ENCODE results near the gene CLEC20A. TPM values are rescaled to one million over a fixed set of nuclear protein-coding genes. Genes with fewer than 3 reads are reported as not detected.

CLEC20A gene
- polyA plus RNA-seq, 4 donors = 0.26 to 0.56 (median 0.33) TPM

DNA sequence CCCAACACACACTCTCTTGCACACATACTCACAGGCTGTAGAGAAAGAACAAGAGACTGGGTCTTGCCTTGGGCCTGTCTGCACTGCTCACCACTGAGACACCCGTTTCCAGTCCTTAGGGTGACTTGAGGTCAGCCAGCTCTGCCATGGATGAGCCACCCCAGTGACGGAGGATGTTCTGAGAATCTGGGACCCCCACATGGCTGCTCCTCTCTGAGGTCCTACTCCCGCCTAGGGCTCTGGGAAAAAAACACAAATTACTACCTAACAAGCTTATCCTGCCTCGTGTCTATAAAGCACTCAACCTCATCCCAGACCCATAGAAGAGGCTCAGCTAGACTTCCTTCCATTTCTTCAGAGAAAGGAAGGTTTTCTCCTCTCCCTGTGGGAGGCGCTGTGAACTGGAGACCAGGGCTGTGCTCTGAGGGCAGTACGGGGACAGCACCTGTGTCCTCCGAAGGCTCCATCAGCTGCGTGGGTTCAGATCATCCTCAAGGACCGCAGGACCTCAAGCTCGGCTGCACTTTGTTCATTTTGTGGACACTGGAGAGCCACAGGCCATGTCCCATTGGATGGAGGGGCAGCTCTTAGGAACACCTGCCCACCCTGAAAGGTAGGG is 4.3 kb upstream of the CLEC20A start:
- no peak for DNase-seq (ENCODE audit: low read depth in 4 of 4, low spot score in 3 of 4)

DNA sequence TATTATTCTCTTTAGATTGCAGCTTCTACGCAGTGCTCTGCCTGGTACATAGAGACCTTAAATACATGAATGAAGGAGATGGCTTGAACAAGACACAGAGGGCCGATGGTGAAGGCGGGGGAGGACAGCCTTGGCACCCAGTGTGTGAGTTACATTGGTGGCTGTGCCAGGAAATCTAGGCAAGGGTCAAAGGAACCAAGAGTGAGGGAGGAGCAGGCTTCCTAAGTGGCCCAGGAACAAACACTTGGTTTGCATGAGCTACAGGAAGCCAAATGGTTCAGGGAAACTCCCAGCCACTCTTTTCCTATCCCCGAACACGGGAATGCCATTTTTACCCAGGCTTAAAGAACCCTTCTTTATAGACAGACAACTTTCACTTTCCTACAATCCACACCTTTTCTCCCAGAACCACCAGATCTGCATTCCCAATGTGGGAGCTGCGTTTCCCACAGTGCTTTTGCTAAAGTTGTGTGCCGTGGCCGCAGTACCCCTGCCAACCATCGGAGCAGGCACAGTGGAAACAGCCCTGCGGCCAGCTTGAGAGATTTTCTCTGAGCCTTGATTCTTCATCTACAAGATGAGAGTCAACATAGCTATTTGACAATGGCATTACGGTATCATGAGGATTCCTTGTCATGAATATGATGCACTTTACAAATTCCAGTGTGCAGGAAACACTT is 3.5 kb upstream of the CLEC20A start:
- DNase-seq (ENCODE audit: low read depth in 4 of 4, low spot score in 3 of 4) = no peak

DNA sequence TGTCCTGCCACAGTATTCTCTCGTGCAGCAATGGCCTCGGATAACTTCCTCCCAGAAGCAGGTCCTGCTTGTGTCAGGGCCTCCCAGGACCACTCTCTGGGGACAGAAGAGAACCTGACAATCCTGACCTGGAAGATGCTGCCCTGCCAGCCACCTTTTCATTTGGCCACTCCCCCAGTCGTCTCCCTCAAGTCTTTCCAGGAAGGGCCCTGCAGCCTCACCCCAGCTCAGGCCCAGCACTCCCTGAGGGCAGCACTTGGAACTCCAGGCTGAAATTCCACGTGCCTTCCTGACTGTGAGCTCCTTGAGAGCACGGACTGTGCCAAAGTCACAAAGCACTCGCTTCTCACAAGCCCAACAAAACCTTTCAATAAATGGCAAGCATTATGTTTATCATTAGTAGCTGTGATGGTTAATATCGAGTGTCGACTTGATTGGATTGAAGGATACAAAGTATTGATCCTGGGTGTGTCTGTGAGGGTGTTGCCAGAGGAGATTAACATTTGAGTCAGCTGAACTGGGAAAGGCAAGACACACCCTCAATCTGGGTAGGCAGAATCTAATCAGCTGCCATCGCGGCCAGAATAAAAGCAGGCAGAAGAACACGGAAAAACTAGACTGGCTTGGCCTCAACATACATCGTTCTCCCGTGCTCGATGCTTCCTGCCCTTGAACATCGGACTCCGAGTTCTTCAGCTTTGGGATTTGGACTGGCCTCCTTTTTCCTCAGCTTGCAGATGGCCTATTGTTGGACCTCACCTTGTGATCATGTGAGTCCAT is 2.3 kb upstream of the CLEC20A start:
- no peak for DNase-seq (ENCODE audit: low read depth in 4 of 4, low spot score in 3 of 4)

DNA sequence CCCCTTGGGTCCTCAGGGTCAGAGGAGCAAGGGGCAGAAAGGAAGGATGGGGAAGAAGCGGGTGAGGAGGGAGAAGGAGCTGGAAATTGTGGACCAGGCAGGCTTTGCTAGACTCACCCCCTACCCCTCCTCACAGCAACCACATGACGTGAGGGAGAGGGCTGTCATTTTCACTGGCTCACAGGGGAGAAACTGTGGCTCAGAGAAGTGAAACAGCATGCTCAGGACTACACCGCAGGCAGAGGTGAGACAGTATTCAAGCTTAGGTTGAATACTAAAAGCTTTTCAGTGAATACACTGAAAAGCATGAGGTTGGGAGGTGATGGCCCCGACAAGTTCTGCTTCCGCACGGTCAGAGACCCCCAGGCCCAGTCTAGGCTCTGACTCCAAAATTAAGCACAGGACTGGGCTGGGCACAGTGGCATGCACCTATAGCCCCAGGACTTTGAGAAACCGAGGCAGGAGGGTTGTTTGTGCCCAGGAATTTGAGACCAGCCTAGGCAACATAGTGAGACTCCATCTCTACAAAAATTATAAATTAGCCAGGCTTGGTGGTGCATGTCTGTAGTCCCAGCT is 1.2 kb upstream of the CLEC20A start:
- DNase-seq (ENCODE audit: low read depth in 4 of 4, low spot score in 3 of 4) = no peak

DNA sequence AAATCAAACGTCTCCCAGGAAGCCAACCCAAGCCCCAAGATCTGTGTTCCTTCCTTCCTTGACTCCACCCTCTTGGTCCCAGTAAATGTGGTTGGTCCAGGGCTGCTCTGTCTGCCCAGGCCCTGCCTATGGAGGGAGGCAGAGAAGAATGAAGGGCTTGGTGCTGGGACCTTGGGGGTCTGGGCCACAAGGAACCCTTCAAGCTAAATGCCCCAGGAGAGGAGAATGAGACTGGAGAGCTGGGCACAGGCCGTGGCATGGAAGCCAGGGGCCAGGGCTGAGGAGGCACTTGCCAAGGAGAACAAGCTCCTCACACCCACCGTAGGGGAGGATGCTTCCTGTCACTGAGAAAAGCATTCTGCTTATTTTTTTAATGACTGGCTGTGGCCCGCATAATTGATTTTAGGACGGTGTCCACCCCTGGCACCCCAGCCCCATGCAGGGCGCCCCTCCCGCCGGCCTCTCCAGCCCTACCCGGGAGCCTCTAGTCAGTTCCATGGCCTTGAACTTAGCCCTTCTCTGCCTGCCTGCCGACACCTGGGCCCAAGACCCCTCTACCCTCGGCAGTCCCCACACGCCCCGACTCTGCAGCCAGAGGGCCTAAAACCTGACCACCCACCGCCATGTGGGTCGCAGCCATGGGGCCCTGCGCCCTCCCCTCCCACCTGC is 889 bp downstream of the CLEC20A start:
- no peak for DNase-seq (ENCODE audit: low read depth in 4 of 4, low spot score in 3 of 4)

DNA sequence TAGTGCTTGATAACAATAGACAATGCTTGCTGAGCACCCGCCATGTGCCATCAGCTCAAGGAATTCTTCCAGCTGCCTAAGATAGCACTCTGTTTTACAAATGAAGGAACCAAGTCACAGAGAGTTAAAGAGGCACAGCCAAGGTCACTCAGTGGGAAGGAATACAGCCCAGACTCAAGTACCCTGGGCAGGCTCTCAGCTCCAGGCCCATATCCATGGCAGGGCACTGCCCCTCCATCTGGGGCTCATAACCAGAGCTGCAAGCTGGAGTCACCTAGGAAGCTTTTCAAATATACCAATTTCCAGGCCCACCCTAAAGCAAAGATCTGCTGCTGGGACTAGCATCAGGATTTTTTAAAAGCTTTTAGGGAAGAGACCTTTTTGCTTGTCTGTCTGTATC is 1.6 kb downstream of the CLEC20A start:
- no peak for DNase-seq (ENCODE audit: low read depth in 4 of 4, low spot score in 3 of 4)

DNA sequence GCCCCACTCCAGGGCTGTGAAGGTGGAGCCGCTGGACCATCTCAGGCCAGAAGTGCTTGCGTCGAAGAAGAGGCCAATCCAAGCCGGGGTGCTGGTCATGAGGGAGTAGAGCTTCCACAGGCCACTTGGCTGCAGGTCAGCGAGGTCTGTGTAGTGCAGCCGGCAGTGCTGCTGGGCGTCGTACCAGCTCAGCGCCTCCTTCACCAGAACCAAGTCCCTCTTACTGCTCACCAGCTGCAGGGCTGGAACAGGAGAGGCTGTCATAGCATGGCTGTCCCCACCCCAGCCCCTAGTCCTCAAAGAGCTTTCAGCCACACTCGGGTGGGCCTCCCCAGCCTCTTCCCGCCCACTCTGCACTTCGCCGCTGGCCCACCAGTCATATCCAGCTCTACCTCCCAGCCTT is 2.2 kb downstream of the CLEC20A start:
- no peak for DNase-seq (ENCODE audit: low read depth in 4 of 4, low spot score in 3 of 4)

DNA sequence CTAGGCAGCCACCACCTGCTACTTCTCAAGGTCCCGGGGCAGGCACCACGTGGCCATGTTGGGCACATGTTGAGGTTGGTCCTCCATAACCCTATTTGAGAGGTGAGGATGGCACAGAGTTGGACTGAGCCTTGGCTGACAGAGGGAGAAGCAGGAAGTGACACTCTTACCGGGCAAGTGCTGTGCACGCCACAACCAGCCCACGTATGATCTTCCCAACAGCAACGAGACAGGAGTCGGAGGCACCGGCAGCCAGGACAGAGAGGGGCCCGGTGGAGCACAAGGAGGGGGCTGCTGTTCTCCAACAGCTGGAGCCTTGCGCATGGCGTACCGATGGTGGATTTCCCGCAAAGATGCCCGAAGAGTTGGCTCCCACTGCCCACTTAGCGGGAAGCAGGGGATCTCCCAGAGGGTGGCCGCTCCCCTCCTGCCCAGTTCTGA is 3.4 kb downstream of the CLEC20A start:
- no peak for DNase-seq (ENCODE audit: low read depth in 4 of 4, low spot score in 3 of 4)

DNA sequence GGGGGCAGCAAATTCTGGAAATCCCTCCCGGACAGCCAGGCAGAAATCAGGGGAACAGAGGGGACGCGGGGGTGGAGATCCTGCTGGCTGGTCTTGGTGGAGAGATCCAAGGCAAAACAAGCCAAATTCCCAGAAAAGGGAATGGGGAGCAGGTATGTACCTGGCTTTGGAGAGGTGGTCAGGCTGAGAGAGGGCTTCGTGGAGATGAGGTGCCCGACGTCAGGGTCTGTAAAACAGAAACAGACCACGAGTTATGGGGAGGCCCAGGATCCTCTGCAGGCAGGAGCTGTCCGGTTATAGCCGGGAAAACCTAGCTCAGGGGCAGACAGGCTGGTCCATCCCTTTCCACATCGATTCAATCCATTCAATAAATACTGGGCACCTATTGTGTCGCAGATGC is 4.4 kb downstream of the CLEC20A start:
- DNase-seq (ENCODE audit: low read depth in 4 of 4, low spot score in 3 of 4) = no peak

DNA sequence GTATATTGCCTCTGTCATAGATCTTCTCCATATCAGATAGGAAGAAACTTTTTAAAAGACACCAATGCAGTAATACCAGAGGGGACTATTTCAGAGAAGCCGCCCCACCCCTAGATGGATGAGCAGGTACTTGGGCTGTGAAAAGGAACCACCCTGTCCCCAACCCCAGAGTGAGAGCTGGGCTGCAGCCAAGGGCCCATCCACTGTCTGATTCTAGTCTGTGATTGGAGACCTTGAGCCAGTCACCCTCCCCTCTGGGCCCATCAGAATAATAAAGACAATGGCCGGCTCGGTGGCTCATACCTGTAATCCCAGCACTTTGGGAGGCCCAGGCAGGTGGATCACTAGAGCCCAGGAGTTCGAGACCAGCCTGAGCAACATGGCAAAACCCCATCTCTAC is 5.0 kb downstream of the CLEC20A start:
- DNase-seq (ENCODE audit: low read depth in 4 of 4, low spot score in 3 of 4) = no peak

DNA sequence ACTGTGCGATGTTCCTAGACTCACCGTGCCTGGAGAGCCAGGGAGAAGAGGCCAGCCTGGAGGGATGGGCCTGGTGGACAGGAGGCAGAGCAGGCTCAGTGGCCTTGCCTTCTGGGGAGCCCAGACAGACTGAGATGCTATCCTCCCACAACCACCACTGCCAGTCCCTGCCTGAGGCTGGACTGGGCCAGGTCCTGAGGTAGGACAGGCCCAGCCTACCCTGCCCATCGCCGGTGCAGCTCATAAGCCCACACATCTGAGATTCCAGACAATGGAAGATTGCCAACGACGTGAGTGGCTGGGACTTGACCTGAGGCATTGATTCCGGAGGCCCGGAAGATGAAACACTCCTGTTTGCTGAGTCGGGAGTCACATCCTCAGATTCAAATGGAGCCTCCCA is 5.8 kb downstream of the CLEC20A start:
- no peak for DNase-seq (ENCODE audit: low read depth in 4 of 4, low spot score in 3 of 4)

DNA sequence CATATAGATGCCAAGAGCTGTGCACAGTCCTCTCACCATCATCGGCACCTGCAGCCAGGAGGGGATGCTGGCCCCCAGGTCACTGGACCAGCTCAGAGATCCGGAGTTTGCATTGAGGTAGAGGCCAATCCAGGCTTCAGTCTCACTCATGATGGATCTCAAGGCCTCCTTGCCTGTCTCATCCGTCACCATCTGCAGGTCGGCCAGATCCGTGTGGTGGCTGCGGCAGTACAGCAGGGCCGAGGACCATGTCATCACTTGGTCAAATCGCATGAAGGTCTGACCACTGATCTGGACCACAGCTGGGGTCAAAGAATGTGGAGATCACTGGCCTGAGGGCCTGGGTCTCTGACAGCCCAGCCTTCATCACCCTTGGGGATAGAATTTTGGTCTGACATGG is 6.6 kb downstream of the CLEC20A start:
- no peak for DNase-seq (ENCODE audit: low read depth in 4 of 4, low spot score in 3 of 4)

DNA sequence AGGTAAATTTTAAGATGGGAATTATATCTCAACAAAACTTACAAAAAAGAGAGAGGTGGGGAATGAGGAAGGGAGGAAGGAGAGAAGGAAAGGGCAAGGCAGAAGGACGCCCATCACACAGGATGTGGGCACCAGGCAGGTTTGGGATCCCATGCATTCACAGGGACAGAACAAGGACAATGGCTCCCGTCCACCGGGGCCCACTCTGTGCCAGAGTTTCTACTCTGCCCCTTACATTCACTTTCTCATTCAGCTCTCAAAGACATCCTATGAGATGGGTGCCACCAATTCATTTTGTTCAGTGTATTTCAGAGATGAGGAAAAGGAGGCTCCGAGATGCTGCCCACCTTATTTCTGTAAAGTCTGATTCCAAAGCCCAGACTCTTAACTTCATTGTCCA is 7.4 kb downstream of the CLEC20A start:
- no peak for DNase-seq (ENCODE audit: low read depth in 4 of 4, low spot score in 3 of 4)

DNA sequence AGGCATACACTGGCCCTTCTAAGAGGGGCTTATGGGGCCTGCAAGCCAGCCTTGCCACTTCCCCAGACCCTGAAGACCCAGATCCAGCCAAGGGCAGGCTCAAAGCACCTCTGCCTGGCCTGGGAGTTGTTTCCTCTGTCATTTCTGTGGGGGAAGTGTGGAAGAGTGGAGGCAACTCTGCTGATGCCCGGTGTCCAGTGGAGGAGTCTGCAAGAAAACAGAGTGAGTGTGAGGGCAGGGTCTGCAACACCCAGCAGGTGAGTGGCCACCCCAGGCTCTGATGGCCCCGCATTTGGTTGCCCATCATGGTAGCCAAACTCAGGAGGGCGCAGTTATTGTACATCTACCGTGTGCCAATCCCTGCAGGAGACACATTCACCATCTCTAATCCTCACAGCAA is 8.4 kb downstream of the CLEC20A start:
- no peak for DNase-seq (ENCODE audit: low read depth in 4 of 4, low spot score in 3 of 4)

DNA sequence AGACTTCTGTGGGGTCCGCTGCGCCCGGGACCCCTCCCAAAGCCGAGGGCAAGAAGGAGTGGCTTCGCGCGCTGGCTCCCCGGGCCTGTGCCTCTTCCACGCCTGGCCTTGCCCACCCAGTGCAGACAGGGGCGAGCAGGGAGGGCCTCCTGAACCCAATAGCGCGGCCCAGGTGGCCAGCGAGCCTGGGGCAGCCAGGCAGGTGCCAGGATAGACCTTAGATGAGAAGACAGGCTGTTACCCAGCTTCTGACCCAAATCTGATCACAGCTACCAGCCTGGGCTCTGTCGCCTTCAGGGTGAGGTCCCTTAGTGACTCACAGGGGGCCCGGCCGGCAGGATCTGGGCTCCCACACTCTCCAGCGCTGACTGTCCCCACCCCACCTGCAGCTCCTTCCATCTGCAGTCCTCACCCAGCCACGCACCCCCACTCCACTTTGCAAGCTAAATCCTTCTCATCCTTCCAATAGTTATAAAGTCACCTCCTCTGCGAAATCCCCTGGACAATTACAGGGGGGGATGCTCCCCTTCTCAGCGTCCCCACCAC is 9.6 kb downstream of the CLEC20A start:
- no peak for DNase-seq (ENCODE audit: low read depth in 4 of 4, low spot score in 3 of 4)

DNA sequence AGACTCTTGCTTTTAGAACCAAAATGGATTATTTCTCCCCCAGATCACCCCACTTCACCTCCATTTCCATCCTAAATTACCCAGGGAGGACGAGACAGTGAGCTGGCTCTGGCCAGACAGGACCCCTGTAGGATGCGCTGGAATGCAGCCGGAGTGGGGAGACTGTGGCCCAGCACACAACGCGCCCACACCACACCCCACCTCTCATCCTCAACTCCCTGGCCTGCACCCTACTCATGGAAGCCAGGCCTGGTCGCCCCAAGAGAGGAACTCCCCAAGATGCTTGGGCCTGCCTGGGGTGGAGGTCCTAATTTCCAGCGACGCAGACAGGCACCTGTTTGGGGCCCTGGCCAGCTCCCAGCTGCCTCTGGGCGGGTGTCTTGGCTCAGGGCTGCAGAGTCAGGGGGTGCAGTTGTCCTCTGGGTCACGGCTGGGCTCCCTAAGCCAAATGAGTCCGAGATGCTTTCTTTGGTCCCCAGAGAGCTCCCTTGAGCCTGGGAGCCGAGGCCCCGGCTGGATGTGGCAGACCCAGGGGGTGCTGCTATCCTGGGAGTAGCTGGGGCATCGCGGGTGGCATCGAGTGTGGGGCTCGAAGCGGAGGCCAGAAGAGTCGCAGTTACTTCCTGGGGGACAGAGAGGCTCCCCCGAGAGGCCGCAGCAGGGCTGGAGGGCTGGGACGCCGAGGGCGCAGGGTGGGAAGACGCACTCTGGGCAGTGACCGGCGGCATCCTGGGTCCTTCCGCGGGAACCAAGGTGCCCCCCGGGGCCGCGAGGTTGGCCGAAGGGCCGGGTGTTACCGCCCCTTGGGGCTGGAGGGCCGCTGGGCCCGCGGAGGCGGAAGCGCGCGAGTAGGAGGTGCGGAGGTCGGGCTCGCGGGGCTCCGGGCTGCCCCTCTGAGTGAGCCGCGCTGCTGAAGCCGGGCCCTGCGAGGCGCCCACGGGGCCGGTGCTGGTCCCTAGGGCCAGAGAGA is 10.4 kb downstream of the CLEC20A start:
- DNase-seq (ENCODE audit: low read depth in 4 of 4, low spot score in 3 of 4) = no peak

DNA sequence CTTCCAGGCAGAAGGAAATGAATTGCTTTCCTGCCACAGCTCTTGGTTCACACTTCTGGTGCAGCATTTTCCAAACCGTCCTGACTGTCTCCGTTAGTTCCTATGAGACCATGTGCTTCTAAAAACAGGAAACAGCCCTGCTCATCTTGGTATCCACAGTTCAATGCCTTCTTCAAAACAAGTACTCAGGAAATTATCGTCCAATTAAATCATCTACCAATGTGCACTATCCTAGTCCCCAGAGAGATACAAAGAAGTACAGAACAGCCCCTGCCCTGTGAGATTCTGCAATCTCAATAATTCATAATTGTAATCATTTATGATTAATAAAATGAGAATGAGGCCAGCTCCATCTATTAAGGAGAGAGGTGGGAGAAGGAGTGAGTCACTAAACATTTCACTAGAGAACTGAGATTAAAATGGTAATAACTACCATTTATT is 11.2 kb downstream of the CLEC20A start:
- DNase-seq (ENCODE audit: low read depth in 4 of 4, low spot score in 3 of 4) = no peak

DNA sequence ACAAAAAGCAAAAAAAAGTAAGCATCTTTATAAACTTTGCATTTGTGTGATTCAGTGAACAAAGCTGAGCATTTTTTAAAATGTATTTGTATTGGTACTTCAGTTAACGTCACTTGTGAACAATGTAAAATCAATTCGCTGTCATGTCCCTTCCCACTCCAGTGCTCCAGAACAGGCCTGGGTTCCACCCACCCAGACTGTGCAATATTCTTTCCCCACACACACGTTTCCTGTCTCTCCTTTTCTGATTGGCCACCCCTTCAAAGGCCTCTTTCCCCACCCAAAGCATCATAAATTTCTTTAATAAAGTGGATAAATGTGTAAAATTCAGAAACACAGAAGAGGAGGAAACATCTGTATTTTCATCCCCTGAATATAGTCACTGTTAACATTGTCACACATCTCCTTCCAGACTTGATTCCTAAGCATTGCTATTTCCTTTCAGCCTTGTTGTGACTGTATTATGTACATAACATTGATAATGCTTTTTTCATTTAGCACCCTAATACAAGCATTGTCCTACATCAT is 12.0 kb downstream of the CLEC20A start:
- no peak for DNase-seq (ENCODE audit: low read depth in 4 of 4, low spot score in 3 of 4)

DNA sequence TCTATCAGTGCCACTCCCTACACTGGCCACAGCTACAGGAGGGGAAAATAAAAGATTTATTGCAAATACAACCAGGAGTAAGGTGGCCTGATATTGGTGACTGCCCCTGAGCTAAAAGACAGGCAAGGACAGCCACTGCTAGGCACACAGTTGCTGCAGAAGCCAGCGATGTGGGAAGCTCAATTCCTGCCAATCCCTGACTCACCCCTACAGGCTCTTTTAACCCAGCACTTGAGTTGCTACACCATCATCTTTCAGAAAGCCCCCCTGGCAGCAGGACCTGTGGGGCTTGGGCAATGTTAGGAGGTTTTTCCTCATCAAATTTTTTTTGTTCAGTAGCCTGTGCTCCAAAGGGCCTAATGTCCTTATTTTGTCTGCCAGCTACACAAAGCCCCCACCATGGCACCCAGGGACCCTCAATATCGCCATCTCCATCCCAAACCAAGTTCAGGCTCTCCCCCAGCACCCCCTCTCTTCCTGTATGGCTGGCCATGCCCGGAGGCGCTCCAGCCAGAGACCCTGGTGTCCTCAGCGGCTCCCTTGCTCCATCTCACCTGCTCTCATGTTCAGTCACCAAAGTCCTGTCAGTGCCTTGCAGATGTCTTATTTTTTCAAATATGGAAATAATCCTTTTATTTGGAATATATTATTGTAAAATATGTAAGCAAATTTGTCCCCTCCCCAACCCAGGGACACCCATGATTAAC is 13.4 kb downstream of the CLEC20A start:
- no peak for DNase-seq (ENCODE audit: low read depth in 4 of 4, low spot score in 3 of 4)

All from left renal pelvis (tissue), 4 donors.